CD14-positive monocyte (primary cell): Measurements from ENCODE around the gene CUX1. TPM values are rescaled to one million over a fixed set of nuclear protein-coding genes. Genes with fewer than 3 reads are reported as not detected.
A peak's percentile ranks its signal among the peaks of the same experiment; 100 is the strongest.

Experiments
- DNase-seq, 3 donors: peaks; one replicate each; pipeline ENCODE4 v3.0.0-alpha.2; 2011 to 2022
- H2AFZ ChIP-seq: 2 replicates; pipeline ENCODE4 v1.6.0; 2012; ENCODE audit warnings: mild to moderate bottlenecking, low read depth, low read length, inconsistent platforms; ENCODE audit not compliant: insufficient read depth, poor library complexity, severe bottlenecking
- H3K27ac ChIP-seq, 2 donors: 1 replicate in 1 of 2; 2 replicates in 1 of 2; pipeline ENCODE4 v1.5.1; 2012 to 2013; ENCODE audit warnings: low read length in 2 of 2, control low read depth in 1 of 2, inconsistent platforms in 1 of 2, low read depth in 1 of 2, mild to moderate bottlenecking in 1 of 2
- H3K27me3 ChIP-seq, 2 donors: one replicate each; pipeline versions ENCODE4 v1.6.0 to v1.6.1; 2011 to 2013; ENCODE audit warnings: low read length in 2 of 2; ENCODE audit not compliant: control insufficient read depth in 2 of 2, insufficient read depth in 2 of 2
- H3K36me3 ChIP-seq, 2 donors: replicated peaks in 1 of 2; 1 replicate in 1 of 2; 2 replicates in 1 of 2; pipeline versions ENCODE4 v1.5.1 to v1.6.1; 2012 to 2013; ENCODE audit warnings: low read length in 2 of 2, control low read depth in 1 of 2, inconsistent platforms in 1 of 2, mild to moderate bottlenecking in 1 of 2; ENCODE audit not compliant: insufficient read depth in 2 of 2, control insufficient read depth in 1 of 2
- H3K4me1 ChIP-seq, 2 donors: 1 replicate in 1 of 2; 2 replicates in 1 of 2; pipeline versions ENCODE4 v1.5.1 to v1.6.1; 2012 to 2013; ENCODE audit warnings: low read length in 2 of 2, control low read depth in 1 of 2, inconsistent platforms in 1 of 2, mild to moderate bottlenecking in 1 of 2, moderate library complexity in 1 of 2; ENCODE audit not compliant: insufficient read depth in 2 of 2, control insufficient read depth in 1 of 2
- H3K4me2 ChIP-seq: replicated peaks from 2 replicates; pipeline ENCODE3; 2012; ENCODE audit warnings: low read length, moderate library complexity, mild to moderate bottlenecking; ENCODE audit not compliant: poor library complexity, severe bottlenecking; ENCODE audit errors: extremely low read depth
- H3K4me3 ChIP-seq, 3 experiments: fragments of 200-600 bp in 1 of 3; sonication (generic) in 1 of 3; replicated peaks in 1 of 3; 1 replicate in 2 of 3; 2 replicates in 1 of 3; pipeline ENCODE4 v1.5.1; 2011 to 2013; ENCODE audit warnings: low read length in 3 of 3, mild to moderate bottlenecking in 3 of 3, control low read depth in 2 of 3, low read depth in 2 of 3, inconsistent platforms in 1 of 3, moderate library complexity in 1 of 3
- H3K79me2 ChIP-seq: 2 replicates; pipeline ENCODE4 v1.6.0; 2012; ENCODE audit warnings: mild to moderate bottlenecking, control low read depth, inconsistent platforms, low read length, moderate library complexity; ENCODE audit not compliant: insufficient read depth
- H3K9ac ChIP-seq: 2 replicates; pipeline ENCODE4 v1.6.0; 2017; ENCODE audit warnings: low read length, mild to moderate bottlenecking; ENCODE audit not compliant: insufficient read depth, poor library complexity, severe bottlenecking
- H3K9me3 ChIP-seq, 2 donors: replicated peaks in 1 of 2; 1 replicate in 1 of 2; 2 replicates in 1 of 2; pipeline versions ENCODE4 v1.5.1 to v1.6.1; 2012 to 2013; ENCODE audit warnings: low read length in 2 of 2, control low read depth in 1 of 2; ENCODE audit not compliant: control insufficient read depth in 1 of 2, insufficient read depth in 1 of 2
- H4K20me1 ChIP-seq: 2 replicates; pipeline ENCODE4 v1.6.0; 2012; ENCODE audit warnings: mild to moderate bottlenecking, low read length, control low read depth, moderate library complexity; ENCODE audit not compliant: insufficient read depth
- H3K27ac Mint-ChIP-seq, 7 donors: one replicate each; pipeline ENCODE4 v1.8.0; 2020; ENCODE audit warnings: mild to moderate bottlenecking in 7 of 7, mixed read lengths in 7 of 7, moderate library complexity in 6 of 7, inconsistent platforms in 2 of 7
- H3K27me3 Mint-ChIP-seq, 3 donors: one replicate each; pipeline ENCODE4 v1.8.0; 2021 to 2022; ENCODE audit warnings: low read depth in 3 of 3, mild to moderate bottlenecking in 3 of 3, mixed read lengths in 3 of 3, moderate library complexity in 3 of 3, inconsistent platforms in 1 of 3
- H3K36me3 Mint-ChIP-seq, 2 donors: one replicate each; pipeline ENCODE4 v1.8.0; 2020; ENCODE audit warnings: mixed read lengths in 2 of 2, inconsistent platforms in 1 of 2, mild to moderate bottlenecking in 1 of 2
- H3K4me1 Mint-ChIP-seq: one replicate; pipeline ENCODE4 v1.8.0; 2020; ENCODE audit warnings: mild to moderate bottlenecking, mixed read lengths
- H3K4me3 Mint-ChIP-seq, 2 donors: one replicate each; pipeline ENCODE4 v1.8.0; 2020; ENCODE audit warnings: mild to moderate bottlenecking in 2 of 2, mixed read lengths in 2 of 2, moderate library complexity in 1 of 2
- H3K9me3 Mint-ChIP-seq, 7 donors: one replicate each; pipeline ENCODE4 v1.8.0; 2020 to 2022; ENCODE audit warnings: mixed read lengths in 7 of 7, mild to moderate bottlenecking in 6 of 7, moderate library complexity in 6 of 7, inconsistent platforms in 2 of 7
- CTCF ChIP-seq: fragments of 200-600 bp; IDR thresholded peaks from one replicate; pipeline ENCODE4 v1.8.0; 2022; ENCODE audit warnings: antibody characterized with exemption, mild to moderate bottlenecking
- WGBS: methylation state at CpG from one replicate; pipeline ENCODE4 v1.1.5; 2013; ENCODE audit warnings: missing lambda C conversion rate; ENCODE audit not compliant: insufficient coverage; 5-methylcytosine and 5-hydroxymethylcytosine counted together
- intact Hi-C, 2 donors: fragments of 100-400 bp; cut with micrococcal nuclease; formaldehyde crosslinking; loops; one replicate each; pipeline versions ENCODE4 v1.15.0 to v1.15.1; 2023
- polyA plus RNA-seq, 3 donors: library from polyadenylated mRNA; depleted of rRNA in 1 of 3; unstranded in 2 of 3; stranded (reverse) in 1 of 3; fragments of 300-500 nt in 2 of 3; fragments of >200 nt in 1 of 3; fragmentation: Illumina TruSeq in 2 of 3; gene quantifications; 1 replicate in 2 of 3; 2 replicates in 1 of 3; pipeline ENCODE4 v1.2.3, GENCODE V29; 2012 to 2021

Gene CUX1
- polyA plus RNA-seq, 3 donors: 17.6 to 38.0 (median 28.0) TPM

- Histone ChIP-seq H3K9ac (no peak overlapping the region), H3K27ac (no peak overlapping the region), H3K79me2 (no peaks in the 10 kb centered on the region), H3K4me1 (no peaks in the 10 kb centered on the region), H3K9me3 (no peaks in the 10 kb centered on the region), H3K4me2 (no peak overlapping the region), H4K20me1 (peaks cover 16% of the 10 kb centered on the region), H2AFZ (no peak overlapping the region), H3K36me3 (peaks cover 80 to 93% of the 10 kb centered on the region in 2 donors), H3K27me3 (no peaks in the 10 kb centered on the region), H3K4me3 (no peak overlapping the region)
- Mint-ChIP-seq H3K4me1 (no peaks in the 10 kb centered on the region), H3K9me3 (peaks cover 0 to 1% (median 0%) of the 10 kb centered on the region in 7 donors), H3K4me3 (no peak overlapping the region), H3K27me3 (peaks cover 0 to 1% (median 0%) of the 10 kb centered on the region in 3 donors), H3K27ac (no peak overlapping the region), H3K36me3 (peaks cover 65 to 97% of the 10 kb centered on the region in 2 donors)
- DNase-seq: no peak
- intact Hi-C loops: loop anchor here (2.0 to 10.0 kb wide), 2 partner anchors 631 to 633 kb away; no protein-coding TSS in a partner anchor
- WGBS: 98% methylated on average over 6 of the region's 7 CpGs
- no peak for TF ChIP-seq CTCF
Measured at GRCh38 chr7:102236102-102236501, 418.7 kb downstream of the CUX1 start.

GRCh38 chr7:102236592-102237287 is 419.3 kb downstream of the CUX1 start:
- WGBS: 57% methylated on average over 9 of the region's 14 CpGs

More at GRCh38 chr7:102236592-102237287, 419.3 kb downstream of the CUX1 start:
- no peak overlapping the region for H3K9ac ChIP-seq
- H3K9me3 Mint-ChIP-seq: peaks cover 0 to 1% (median 0%) of the 10 kb centered on the region in 7 donors
- no peak overlapping the region for H2AFZ ChIP-seq
- H3K4me1 ChIP-seq: no peaks in the 10 kb centered on the region
- peaks cover 82 to 93% of the 10 kb centered on the region in 2 donors for H3K36me3 ChIP-seq
- H3K27ac ChIP-seq: no peak overlapping the region
- H3K27ac Mint-ChIP-seq: no peak overlapping the region
- no peaks in the 10 kb centered on the region for H3K4me1 Mint-ChIP-seq
- H3K36me3 Mint-ChIP-seq: peaks cover 69 to 98% of the 10 kb centered on the region in 2 donors
- no peaks in the 10 kb centered on the region for H3K9me3 ChIP-seq
- no peak overlapping the region for H3K4me3 Mint-ChIP-seq
- H3K4me3 ChIP-seq: no peak overlapping the region
- no peaks in the 10 kb centered on the region for H3K79me2 ChIP-seq
- peak; percentile 65 for TF ChIP-seq CTCF
- peaks cover 0 to 1% (median 0%) of the 10 kb centered on the region in 3 donors for H3K27me3 Mint-ChIP-seq
- no peaks in the 10 kb centered on the region for H3K27me3 ChIP-seq
- intact Hi-C loops: loop anchor here (2.0 to 10.0 kb wide), 2 partner anchors 632 to 634 kb away; no protein-coding TSS in a partner anchor
- DNase-seq: peak in 1 of 3 donors; percentile 15
- peaks cover 22% of the 10 kb centered on the region for H4K20me1 ChIP-seq
- H3K4me2 ChIP-seq: no peak overlapping the region
